Activated CD8-positive, alpha-beta memory T cell treated with anti-CD3 and anti-CD28 coated beads, Interleukin-2, amount 50 U/mL, for 24 hours (primary cell): ENCODE results near the gene DPH5.
"Not testable (repeated sequence)": the region's sequence is repeated elsewhere in the genome, so short reads cannot be mapped to it uniquely, and the experiment has no call there.

ENCODE experiments used
- DNase-seq: peaks from one replicate; pipeline ENCODE4 v3.0.0-alpha.2; 2020; ENCODE audit errors: extremely low read depth

DPH5 gene

GRCh38 chr1:101032129-101032528, 6.5 kb upstream of the DPH5 start:
- not testable (repeated sequence) for DNase-seq

GRCh38 chr1:101030881-101031280, 5.3 kb upstream of the DPH5 start:
- no peak for DNase-seq

- DNase-seq: no peak
Measured at GRCh38 chr1:101029184-101029583, 3.6 kb upstream of the DPH5 start.

GRCh38 chr1:101028466-101028865, 2.9 kb upstream of the DPH5 start:
- no peak for DNase-seq

- no peak for DNase-seq
Measured at GRCh38 chr1:101027194-101027772, 1.7 kb upstream of the DPH5 start.

- DNase-seq: no peak
Measured at GRCh38 chr1:101026430-101026788, 825 bp upstream of the DPH5 start.

- DNase-seq: no peak
Measured at GRCh38 chr1:101025283-101025656, 314 bp downstream of the DPH5 start.

- DNase-seq: no peak
Measured at GRCh38 chr1:101022294-101022693, 3.3 kb downstream of the DPH5 start.

- no peak for DNase-seq
Measured at GRCh38 chr1:101017448-101017847, 8.1 kb downstream of the DPH5 start.

- no peak for DNase-seq
Measured at GRCh38 chr1:101013776-101014175, 11.8 kb downstream of the DPH5 start.

- DNase-seq: no peak
Measured at GRCh38 chr1:101008229-101008834, 17.3 kb downstream of the DPH5 start.

GRCh38 chr1:101006553-101006952, 19.0 kb downstream of the DPH5 start:
- no peak for DNase-seq

GRCh38 chr1:101005871-101006270, 19.7 kb downstream of the DPH5 start:
- DNase-seq: no peak

GRCh38 chr1:101005183-101005582, 20.4 kb downstream of the DPH5 start:
- no peak for DNase-seq

GRCh38 chr1:101004670-101005069, 20.9 kb downstream of the DPH5 start:
- DNase-seq: no peak

- DNase-seq: no peak
Measured at GRCh38 chr1:101004061-101004460, 21.5 kb downstream of the DPH5 start.

- no peak for DNase-seq
Measured at GRCh38 chr1:101003012-101003650, 22.5 kb downstream of the DPH5 start.

- no peak for DNase-seq
Measured at GRCh38 chr1:101002551-101002950, 23.0 kb downstream of the DPH5 start.

GRCh38 chr1:101000131-101000873, 25.3 kb downstream of the DPH5 start:
- no peak for DNase-seq

- no peak for DNase-seq
Measured at GRCh38 chr1:100998426-100998825, 27.2 kb downstream of the DPH5 start.

- no peak for DNase-seq
Measured at GRCh38 chr1:100995198-100995988, 30.2 kb downstream of the DPH5 start.
